Measurements from ENCODE around the gene ACSBG1. TPM values are rescaled to one million over a fixed set of nuclear protein-coding genes. Genes with fewer than 3 reads are reported as not detected.
"Not testable (repeated sequence)": the region's sequence is repeated elsewhere in the genome, so short reads cannot be mapped to it uniquely, and the experiment has no call there.

The ACSBG1 gene
- total RNA-seq, 4 donors from 2014 or later: not detected

DNA sequence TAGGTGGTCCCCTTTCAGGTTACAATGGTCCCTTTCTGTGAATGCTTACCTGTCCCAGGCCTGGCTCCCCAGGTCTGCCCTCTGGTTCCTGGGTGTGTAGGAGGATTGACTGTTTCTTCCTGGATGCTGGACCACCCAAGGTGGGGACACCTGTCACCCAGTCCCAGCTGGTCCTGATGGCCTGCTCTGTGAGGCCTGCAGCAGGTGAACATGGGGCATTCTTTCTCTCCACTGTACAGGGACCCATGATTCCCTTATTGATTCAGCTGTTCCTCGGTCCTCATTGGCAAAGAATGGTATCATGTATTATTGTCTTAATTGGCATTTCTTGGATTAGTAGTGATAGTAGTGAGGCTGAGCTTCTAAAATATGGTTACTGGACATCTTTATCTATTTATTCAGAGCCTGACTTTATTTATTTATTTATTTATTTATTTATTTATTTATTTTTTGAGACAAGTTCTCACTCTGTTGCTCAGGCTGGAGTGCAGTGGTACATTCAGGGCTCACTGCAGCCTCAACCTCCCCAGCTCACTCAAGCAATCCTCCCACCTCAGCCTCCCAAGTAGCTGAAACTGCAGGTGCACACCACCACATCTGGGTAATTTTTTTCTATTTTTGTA, 21.2 kb upstream of the ACSBG1 start:
- no peak for DNase-seq (ENCODE audit: low spot score)
- TF ChIP-seq, protein P1, sequence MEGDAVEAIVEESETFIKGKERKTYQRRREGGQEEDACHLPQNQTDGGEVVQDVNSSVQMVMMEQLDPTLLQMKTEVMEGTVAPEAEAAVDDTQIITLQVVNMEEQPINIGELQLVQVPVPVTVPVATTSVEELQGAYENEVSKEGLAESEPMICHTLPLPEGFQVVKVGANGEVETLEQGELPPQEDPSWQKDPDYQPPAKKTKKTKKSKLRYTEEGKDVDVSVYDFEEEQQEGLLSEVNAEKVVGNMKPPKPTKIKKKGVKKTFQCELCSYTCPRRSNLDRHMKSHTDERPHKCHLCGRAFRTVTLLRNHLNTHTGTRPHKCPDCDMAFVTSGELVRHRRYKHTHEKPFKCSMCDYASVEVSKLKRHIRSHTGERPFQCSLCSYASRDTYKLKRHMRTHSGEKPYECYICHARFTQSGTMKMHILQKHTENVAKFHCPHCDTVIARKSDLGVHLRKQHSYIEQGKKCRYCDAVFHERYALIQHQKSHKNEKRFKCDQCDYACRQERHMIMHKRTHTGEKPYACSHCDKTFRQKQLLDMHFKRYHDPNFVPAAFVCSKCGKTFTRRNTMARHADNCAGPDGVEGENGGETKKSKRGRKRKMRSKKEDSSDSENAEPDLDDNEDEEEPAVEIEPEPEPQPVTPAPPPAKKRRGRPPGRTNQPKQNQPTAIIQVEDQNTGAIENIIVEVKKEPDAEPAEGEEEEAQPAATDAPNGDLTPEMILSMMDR (IDR thresholded peaks at IDR 0.05): no peak
- ATAC-seq (ENCODE audit: low FRiP score): no peak

GRCh38 chr15:78251136-78251535, 16.8 kb upstream of the ACSBG1 start:
- TF ChIP-seq, protein P1 (IDR thresholded peaks at IDR 0.05): no peak
- DNase-seq (ENCODE audit: low spot score) (no peak), ATAC-seq (ENCODE audit: low FRiP score) (no peak)

DNA sequence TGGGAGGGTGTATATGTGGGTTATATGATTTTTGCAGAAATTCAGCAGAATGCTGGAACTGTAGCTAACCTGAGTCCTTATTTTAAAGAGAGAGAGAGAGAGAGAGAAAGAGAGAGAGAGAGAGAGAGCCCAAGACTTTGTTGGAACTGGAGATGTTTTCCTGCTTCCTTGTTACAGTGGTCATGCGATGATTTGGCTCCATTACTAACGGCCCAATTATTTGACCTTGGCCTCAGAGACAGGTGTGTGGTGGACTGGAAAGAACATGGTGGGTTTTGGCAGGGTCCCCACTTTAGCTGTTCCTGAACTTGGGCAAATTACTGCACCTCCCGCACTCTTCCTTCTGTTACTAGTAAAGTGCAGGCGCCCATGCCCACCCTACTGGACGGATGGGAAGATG, 14.8 kb upstream of the ACSBG1 start:
- TF ChIP-seq, protein P1 (IDR thresholded peaks at IDR 0.05): no peak
- ATAC-seq (ENCODE audit: low FRiP score) (no peak), DNase-seq (ENCODE audit: low spot score) (no peak)

DNA sequence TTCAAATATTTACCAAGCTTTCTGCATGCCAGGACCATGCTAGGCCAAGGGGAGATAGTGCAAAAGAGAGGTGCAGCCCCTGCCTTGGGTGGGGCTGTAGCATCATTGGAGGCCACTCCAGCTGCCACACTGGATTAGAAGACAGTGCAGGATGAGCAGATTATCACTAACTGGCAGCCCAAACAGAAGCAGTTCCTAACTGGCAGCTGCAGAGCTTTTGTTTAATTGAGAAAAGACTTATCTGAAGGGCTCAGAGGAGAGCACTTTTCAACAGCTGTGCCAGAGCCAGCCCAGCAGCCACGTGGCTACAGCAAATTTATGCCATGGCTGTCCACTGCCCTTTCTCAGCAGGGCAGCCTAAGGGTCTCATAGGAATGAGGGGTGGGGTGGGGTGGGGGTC, 13.5 kb upstream of the ACSBG1 start:
- TF ChIP-seq, protein P1 (IDR thresholded peaks at IDR 0.05): no peak
- ATAC-seq (ENCODE audit: low FRiP score) (no peak), DNase-seq (ENCODE audit: low spot score) (no peak)

- ATAC-seq (ENCODE audit: low FRiP score); DNase-seq (ENCODE audit: low spot score): not testable (repeated sequence)
Measured at GRCh38 chr15:78245976-78246620, 11.7 kb upstream of the ACSBG1 start.

DNA sequence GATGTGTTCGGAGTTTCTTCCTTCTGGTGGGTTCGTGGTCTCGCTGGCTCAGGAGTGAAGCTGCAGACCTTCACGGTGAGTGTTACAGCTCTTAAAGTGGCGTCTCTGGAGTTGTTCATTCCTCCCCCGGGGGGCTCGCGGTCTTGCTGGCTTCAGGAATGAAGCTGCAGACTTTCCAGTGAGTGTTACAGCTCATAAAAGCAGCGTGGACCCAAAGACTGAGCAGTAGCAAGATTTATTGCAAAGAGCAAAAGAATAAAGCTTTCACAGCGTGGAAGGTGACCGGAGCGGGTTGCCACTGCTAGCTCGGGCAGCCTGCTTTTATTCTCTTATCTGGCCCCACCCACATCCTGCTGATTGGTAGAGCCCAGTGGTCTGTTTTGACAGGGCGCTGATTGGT, 11.0 kb upstream of the ACSBG1 start:
- DNase-seq (ENCODE audit: low spot score); ATAC-seq (ENCODE audit: low FRiP score): not testable (repeated sequence)

DNA sequence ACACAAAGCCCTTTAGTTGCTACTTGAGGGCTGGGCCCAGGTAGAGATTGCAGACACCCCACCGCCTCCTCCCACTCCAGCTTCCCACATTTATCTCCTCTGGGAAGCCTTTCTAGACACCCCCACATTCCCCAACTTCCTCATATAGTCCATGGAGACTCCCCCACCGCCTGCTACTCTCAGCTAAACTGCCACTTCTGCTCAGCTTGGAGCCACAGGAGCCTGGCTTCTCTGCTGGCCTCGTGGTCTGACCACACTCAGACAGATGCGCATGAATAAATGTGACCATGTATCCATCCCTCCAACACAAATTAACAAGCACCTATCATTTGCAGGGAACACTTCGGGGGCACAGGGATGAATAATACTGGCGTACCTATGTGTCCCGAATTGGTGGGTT, 10.5 kb upstream of the ACSBG1 start:
- DNase-seq (ENCODE audit: low spot score) (no peak), ATAC-seq (ENCODE audit: low FRiP score) (no peak)
- TF ChIP-seq, protein P1 (IDR thresholded peaks at IDR 0.05): no peak

GRCh38 chr15:78244101-78244500, 9.7 kb upstream of the ACSBG1 start:
- DNase-seq (ENCODE audit: low spot score) (no peak), ATAC-seq (ENCODE audit: low FRiP score) (no peak)
- TF ChIP-seq, protein P1 (IDR thresholded peaks at IDR 0.05): no peak
